HCT116 (cell line): Measurements from ENCODE around the gene BNC2. TPM values are rescaled to one million over a fixed set of nuclear protein-coding genes. Genes with fewer than 3 reads are reported as not detected.

Experiments used
- ATAC-seq: fragments of 200-7000 bp; cut with Tn5 transposase; 2 replicates; pipeline ENCODE4 v1.9.1; 2020; ENCODE audit warnings: mild to moderate bottlenecking, moderate library complexity
- BruUV-seq: library from RNA; stranded (reverse); fragments of 400-500 nt; replicated peaks from 2 replicates; lab custom pipeline; 2021; lab: Mats Ljungman, UMichigan
- CTCF ChIA-PET: fragments of 300-600 bp; sonication (Branson Sonifier 250); formaldehyde crosslinking; loops from one replicate; lab custom pipeline; 2021; ENCODE audit warnings: antibody characterized with exemption; lab: Charles Lee
- POLR2A ChIA-PET: fragments of 300-600, 350-600 bp; sonication (Branson Sonifier 250); formaldehyde crosslinking; loops from one replicate; lab custom pipeline; 2021; ENCODE audit warnings: antibody characterized with exemption; lab: Charles Lee
- RAD21 ChIA-PET, 2 experiments: fragments of 300-600 bp; sonication (Branson Sonifier 250); formaldehyde crosslinking; loops; one replicate each; lab custom pipeline; 2023; ENCODE audit warnings: low total read pairs in 2 of 2; ENCODE audit not compliant: uncharacterized antibody in 2 of 2, unreplicated experiment in 2 of 2, low non-redundant PET in 1 of 2; lab: Charles Lee
- DNase-seq: peaks from one replicate; pipeline ENCODE4 v3.0.0-alpha.2; 2010; ENCODE audit warnings: low read depth, low spot score
- H2AFZ ChIP-seq: fragments of 200-600 bp; shearing (Covaris generic), sonication (generic); 2 replicates; pipeline ENCODE4 v1.6.1; 2017; ENCODE audit warnings: low read depth, mixed run types, mixed read lengths, antibody characterized with exemption, low read length; ENCODE audit not compliant: poor library complexity, severe bottlenecking
- H3K27ac ChIP-seq: 2 replicates; pipeline ENCODE4 v1.5.1; 2012; ENCODE audit warnings: low read depth, low read length
- H3K27me3 ChIP-seq: fragments of 200-600 bp; sonication (generic); 2 replicates; pipeline ENCODE4 v1.6.1; 2016; ENCODE audit warnings: mixed run types, low read length, mixed read lengths; ENCODE audit not compliant: insufficient read depth
- H3K36me3 ChIP-seq, 2 experiments: fragments of 200-500 bp in 1 of 2; fragments of 200-600 bp in 1 of 2; sonication (Bioruptor generic) in 1 of 2; sonication (generic) in 1 of 2; 2 replicates each; pipeline versions ENCODE4 v1.5.1 to v1.6.1; 2014 to 2016; ENCODE audit warnings: low read length in 2 of 2, inconsistent platforms in 1 of 2, mixed read lengths in 1 of 2, mixed run types in 1 of 2; ENCODE audit not compliant: insufficient read depth in 2 of 2, control insufficient read depth in 1 of 2
- H3K4me1 ChIP-seq, 2 experiments: fragments of 200-600 bp in 1 of 2; sonication (generic) in 1 of 2; 2 replicates each; pipeline versions ENCODE4 v1.5.1 to v1.6.1; 2012 to 2017; ENCODE audit warnings: low read length in 2 of 2, inconsistent platforms in 1 of 2, mild to moderate bottlenecking in 1 of 2, mixed read lengths in 1 of 2, mixed run types in 1 of 2, moderate library complexity in 1 of 2; ENCODE audit not compliant: insufficient read depth in 2 of 2, control insufficient read depth in 1 of 2
- H3K4me2 ChIP-seq: fragments of 200-600 bp; sonication (generic); 2 replicates; pipeline ENCODE4 v1.6.1; 2017; ENCODE audit warnings: mixed run types, low read length, mixed read lengths
- H3K4me3 ChIP-seq, 2 experiments: fragments of 200-600 bp in 1 of 2; sonication (generic) in 1 of 2; replicated peaks in 1 of 2; 2 replicates each; pipeline ENCODE4 v1.5.1; 2011 to 2016; ENCODE audit warnings: low read length in 2 of 2, control low read depth in 1 of 2, low read depth in 1 of 2, mild to moderate bottlenecking in 1 of 2, mixed read lengths in 1 of 2, mixed run types in 1 of 2
- H3K79me2 ChIP-seq: fragments of 200-600 bp; sonication (generic); 2 replicates; pipeline ENCODE4 v1.6.1; 2017; ENCODE audit warnings: mild to moderate bottlenecking, mixed run types, low read length, moderate library complexity, mixed read lengths; ENCODE audit not compliant: insufficient read depth
- H3K9ac ChIP-seq: fragments of 200-600 bp; sonication (generic); 2 replicates; pipeline ENCODE4 v1.6.1; 2016; ENCODE audit warnings: low read length, mixed read lengths
- H3K9me2 ChIP-seq: fragments of 200-600 bp; sonication (generic), shearing (Covaris generic); 2 replicates; pipeline ENCODE4 v1.6.1; 2017; ENCODE audit warnings: mixed run types, mild to moderate bottlenecking, moderate library complexity; ENCODE audit not compliant: insufficient read depth
- H3K9me3 ChIP-seq, 2 experiments: fragments of 200-500 bp in 1 of 2; fragments of 200-600 bp in 1 of 2; sonication (Bioruptor generic) in 1 of 2; sonication (generic) in 1 of 2; 2 replicates each; pipeline ENCODE4 v1.6.1; 2014 to 2017; ENCODE audit warnings: low read length in 2 of 2, mixed read lengths in 2 of 2, inconsistent platforms in 1 of 2, low read depth in 1 of 2, mild to moderate bottlenecking in 1 of 2, mixed run types in 1 of 2, moderate library complexity in 1 of 2; ENCODE audit not compliant: control insufficient read depth in 1 of 2, insufficient read depth in 1 of 2
- H4K20me1 ChIP-seq: fragments of 200-600 bp; sonication (generic), shearing (Covaris generic); 2 replicates; pipeline ENCODE4 v1.6.1; 2017; ENCODE audit warnings: mixed run types, mild to moderate bottlenecking, moderate library complexity; ENCODE audit not compliant: insufficient read depth
- EZH2 ChIP-seq: fragments of 200-600 bp; sonication (generic); IDR thresholded peaks from 2 replicates; pipeline ENCODE4 v1.6.1; 2017; ENCODE audit warnings: antibody characterized with exemption, mixed run types
- REST ChIP-seq: IDR thresholded peaks from 2 replicates; pipeline ENCODE4 v1.6.1; 2012; ENCODE audit warnings: low read depth
- SIN3A ChIP-seq: IDR thresholded peaks from 2 replicates; pipeline ENCODE4 v1.6.1; 2012; ENCODE audit warnings: low read depth
- intact Hi-C: fragments of 100-400 bp; cut with micrococcal nuclease; formaldehyde crosslinking; loops from 2 replicates; pipeline ENCODE4 v1.10.0; 2022
- total RNA-seq: library from RNA; stranded (reverse); gene quantifications from one replicate; pipeline ENCODE4 v1.2.1, GENCODE V29; 2021; ENCODE audit not compliant: unreplicated experiment

BNC2 gene
- total RNA-seq, 1 experiment from 2014 or later = 0.37 TPM

GRCh38 chr9:16612627-16613026 lies 257.8 kb downstream of the BNC2 start:
- Histone ChIP-seq H3K79me2 (no peaks in the 10 kb centered on the region), H3K27me3 (peaks cover under 1% of the 10 kb centered on the region; the same call in 1 of the 2 replicates), H3K9me2 (no peaks in the 10 kb centered on the region), H3K27ac (no peak overlapping the region), H3K9ac (no peak overlapping the region), H3K36me3 (no peaks in the 10 kb centered on the region), H3K9me3 (no peaks in the 10 kb centered on the region; a peak in 1 of 4 replicates), H3K4me2 (no peak overlapping the region), H4K20me1 (no peaks in the 10 kb centered on the region), H3K4me1 (no peaks in the 10 kb centered on the region), H3K4me3 (no peak overlapping the region), H2AFZ (no peak overlapping the region)
- ChIA-PET RAD21 (no interaction called here), CTCF (no interaction called here), POLR2A (no interaction called here)
- ATAC-seq = no peak
- BruUV-seq = no TSS peak
- TF ChIP-seq REST = no peak
- DNase-seq = no peak
- intact Hi-C loops = no loop called here

DNA sequence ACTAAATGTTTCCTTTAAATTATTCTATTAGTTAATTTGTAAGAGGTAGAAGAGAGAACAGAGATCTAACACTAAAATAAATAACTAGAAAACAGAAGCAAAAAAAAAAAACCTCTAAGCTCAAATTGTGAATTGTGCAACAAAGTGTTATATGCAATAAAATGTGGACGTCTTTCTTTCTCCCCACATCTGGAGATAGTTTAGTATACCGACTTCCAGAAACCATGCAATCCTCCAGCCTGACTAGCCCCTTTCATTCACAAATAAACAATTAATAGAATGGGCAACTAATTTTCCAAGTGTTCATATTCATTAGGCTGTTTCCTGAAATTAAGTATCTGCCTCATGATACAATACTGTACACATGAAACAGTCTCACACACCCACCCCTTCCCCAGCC lies 258.5 kb downstream of the BNC2 start:
- intact Hi-C loops = no loop called here
- POLR2A ChIA-PET = no interaction called here
- H3K4me3 ChIP-seq = no peak overlapping the region
- ATAC-seq = no peak
- H3K27me3 ChIP-seq = no peaks in the 10 kb centered on the region
- no peaks in the 10 kb centered on the region for H3K36me3 ChIP-seq
- no peaks in the 10 kb centered on the region for H3K4me1 ChIP-seq
- no peak overlapping the region for H3K9ac ChIP-seq
- BruUV-seq = no TSS peak
- DNase-seq = no peak
- TF ChIP-seq SIN3A = no peak
- no peak for TF ChIP-seq EZH2
- TF ChIP-seq, all 23 proteins: peak for 0
- H3K79me2 ChIP-seq = no peaks in the 10 kb centered on the region
- no peaks in the 10 kb centered on the region; a peak in 1 of 4 replicates for H3K9me3 ChIP-seq
- RAD21 ChIA-PET = no interaction called here
- no peaks in the 10 kb centered on the region for H4K20me1 ChIP-seq
- H3K4me2 ChIP-seq = no peak overlapping the region
- H3K27ac ChIP-seq = no peak overlapping the region
- H2AFZ ChIP-seq = no peak overlapping the region
- no peaks in the 10 kb centered on the region for H3K9me2 ChIP-seq
- CTCF ChIA-PET = no interaction called here
